ENCODE data around the gene CNTN5.
"Not testable (repeated sequence)": the region's sequence is repeated elsewhere in the genome, so short reads cannot be mapped to it uniquely, and the experiment has no call there.

Gene CNTN5

DNA sequence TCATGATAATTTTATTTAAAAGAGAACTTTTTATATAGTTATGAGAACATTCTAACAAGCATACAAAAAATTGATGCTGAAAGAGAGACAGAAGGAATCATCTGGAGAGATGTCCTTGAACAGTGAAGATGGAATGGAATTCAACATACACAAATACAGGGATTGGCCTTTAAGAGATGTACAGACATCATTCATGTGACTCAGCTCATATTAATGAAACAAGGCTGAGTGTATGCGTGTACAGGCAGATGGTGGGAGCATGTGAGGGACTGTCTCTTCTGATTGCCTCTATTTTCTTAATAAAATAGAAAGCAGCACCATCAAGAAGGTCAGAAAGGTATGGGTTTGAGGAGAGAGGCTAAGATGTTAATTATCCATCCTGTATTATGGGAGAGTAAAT is 793.3 kb downstream of the CNTN5 start:
- no peaks in the 10 kb centered on the region for H3K9me3 ChIP-seq
- H3K4me1 ChIP-seq, result no peaks in the 10 kb centered on the region
- no peaks in the 10 kb centered on the region for H3K36me3 ChIP-seq
- no peak overlapping the region for H3K27ac ChIP-seq
- H3K4me3 ChIP-seq, result no peak overlapping the region
- TF ChIP-seq, protein P1, sequence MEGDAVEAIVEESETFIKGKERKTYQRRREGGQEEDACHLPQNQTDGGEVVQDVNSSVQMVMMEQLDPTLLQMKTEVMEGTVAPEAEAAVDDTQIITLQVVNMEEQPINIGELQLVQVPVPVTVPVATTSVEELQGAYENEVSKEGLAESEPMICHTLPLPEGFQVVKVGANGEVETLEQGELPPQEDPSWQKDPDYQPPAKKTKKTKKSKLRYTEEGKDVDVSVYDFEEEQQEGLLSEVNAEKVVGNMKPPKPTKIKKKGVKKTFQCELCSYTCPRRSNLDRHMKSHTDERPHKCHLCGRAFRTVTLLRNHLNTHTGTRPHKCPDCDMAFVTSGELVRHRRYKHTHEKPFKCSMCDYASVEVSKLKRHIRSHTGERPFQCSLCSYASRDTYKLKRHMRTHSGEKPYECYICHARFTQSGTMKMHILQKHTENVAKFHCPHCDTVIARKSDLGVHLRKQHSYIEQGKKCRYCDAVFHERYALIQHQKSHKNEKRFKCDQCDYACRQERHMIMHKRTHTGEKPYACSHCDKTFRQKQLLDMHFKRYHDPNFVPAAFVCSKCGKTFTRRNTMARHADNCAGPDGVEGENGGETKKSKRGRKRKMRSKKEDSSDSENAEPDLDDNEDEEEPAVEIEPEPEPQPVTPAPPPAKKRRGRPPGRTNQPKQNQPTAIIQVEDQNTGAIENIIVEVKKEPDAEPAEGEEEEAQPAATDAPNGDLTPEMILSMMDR (IDR thresholded peaks at IDR 0.05), result no peak
- DNase-seq, result no peak
- intact Hi-C loops (cut with DNase I; ENCODE audit: low total_unique reads), result no loop called here
- no peaks in the 10 kb centered on the region for H3K27me3 ChIP-seq

DNA sequence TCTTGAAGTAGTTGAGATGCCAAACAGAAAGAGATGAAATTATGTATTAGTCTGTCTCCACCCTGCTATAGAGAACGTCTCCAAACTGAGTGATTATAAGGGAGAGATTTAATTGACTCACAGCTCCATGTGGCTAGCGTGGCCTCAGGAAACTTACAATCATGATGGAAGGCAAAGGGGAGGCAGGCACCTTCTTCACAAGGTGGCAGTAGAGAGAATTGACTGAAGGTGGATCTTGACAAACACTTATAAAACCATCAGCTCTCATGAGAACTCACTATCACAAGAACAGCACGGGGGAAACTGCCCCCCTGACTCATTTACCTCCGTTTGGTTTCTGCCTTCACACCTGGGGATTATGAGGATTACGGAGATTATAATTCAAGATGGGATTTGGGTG is 794.0 kb downstream of the CNTN5 start:
- intact Hi-C loops (cut with DNase I; ENCODE audit: low total_unique reads), result no loop called here
- Histone ChIP-seq H3K9me3 (no peaks in the 10 kb centered on the region), H3K36me3 (no peaks in the 10 kb centered on the region), H3K4me1 (no peaks in the 10 kb centered on the region), H3K27me3 (no peaks in the 10 kb centered on the region), H3K4me3 (no peak overlapping the region), H3K27ac (no peak overlapping the region)
- TF ChIP-seq, protein P1 (IDR thresholded peaks at IDR 0.05), result no peak
- no peak for DNase-seq

DNA sequence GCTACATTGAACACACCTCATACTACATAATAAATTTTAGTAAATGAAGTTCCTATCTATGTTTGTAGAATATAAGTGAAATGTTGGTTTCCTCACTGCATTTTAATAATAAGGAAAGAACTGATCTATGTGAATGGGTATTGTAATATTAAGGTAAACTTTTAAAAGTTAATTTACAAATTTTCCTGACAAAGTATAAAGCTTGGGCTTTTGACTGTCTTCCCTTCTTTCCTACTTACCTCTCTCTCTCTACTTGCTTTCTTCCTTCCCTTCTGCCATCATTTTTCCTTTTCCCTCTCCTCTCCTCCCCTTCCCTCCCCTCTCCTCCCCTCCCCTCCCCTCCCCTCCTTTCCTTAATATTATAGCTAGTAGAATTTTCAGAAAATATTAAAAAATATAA is 798.2 kb downstream of the CNTN5 start:
- DNase-seq, result no peak
- Histone ChIP-seq H3K9me3 (no peaks in the 10 kb centered on the region), H3K27ac (no peak overlapping the region), H3K4me3 (no peak overlapping the region), H3K36me3 (no peaks in the 10 kb centered on the region), H3K4me1 (no peaks in the 10 kb centered on the region), H3K27me3 (no peaks in the 10 kb centered on the region)
- TF ChIP-seq, protein P1 (IDR thresholded peaks at IDR 0.05), result no peak
- intact Hi-C loops (cut with DNase I; ENCODE audit: low total_unique reads), result no loop called here

DNA sequence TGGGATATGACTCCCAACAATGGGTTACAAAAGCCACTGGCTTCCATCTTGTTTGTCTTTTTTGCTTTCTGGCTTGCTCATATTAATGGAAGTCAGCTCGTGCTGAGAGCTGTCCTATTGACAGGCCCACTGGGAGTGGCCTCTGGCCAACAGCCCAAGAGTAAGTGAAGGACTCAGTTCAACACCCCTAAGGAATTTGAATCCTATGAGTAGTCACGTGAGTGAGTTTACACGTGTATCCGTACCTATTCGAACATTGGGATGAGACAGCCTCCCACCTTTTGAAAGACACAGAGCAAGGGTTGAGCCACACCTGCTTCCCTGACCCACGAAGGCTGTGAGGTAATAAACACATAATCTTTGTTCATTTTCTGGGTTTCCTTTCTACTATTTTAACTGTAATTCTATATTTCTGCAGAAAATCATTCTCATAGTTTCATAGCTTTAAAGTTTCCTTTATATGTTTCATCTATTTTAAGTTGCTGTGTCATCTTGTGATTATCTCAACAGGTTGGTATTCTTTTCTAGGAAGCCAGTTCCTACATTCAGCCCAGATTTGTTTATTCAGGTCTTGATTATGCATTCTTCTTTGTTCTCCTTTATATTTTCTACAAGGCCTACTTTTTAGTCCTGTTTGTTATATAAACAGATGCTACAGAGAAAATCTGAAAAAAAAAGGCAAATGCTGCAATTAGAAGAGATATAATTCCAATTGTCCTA is 802.3 kb downstream of the CNTN5 start:
- TF ChIP-seq, protein P1 (IDR thresholded peaks at IDR 0.05), result no peak
- Histone ChIP-seq H3K27ac (no peak overlapping the region), H3K4me3 (no peak overlapping the region), H3K9me3 (no peaks in the 10 kb centered on the region), H3K27me3 (no peaks in the 10 kb centered on the region), H3K4me1 (no peaks in the 10 kb centered on the region), H3K36me3 (no peaks in the 10 kb centered on the region)
- intact Hi-C loops (cut with DNase I; ENCODE audit: low total_unique reads), result no loop called here
- no peak for DNase-seq

DNA sequence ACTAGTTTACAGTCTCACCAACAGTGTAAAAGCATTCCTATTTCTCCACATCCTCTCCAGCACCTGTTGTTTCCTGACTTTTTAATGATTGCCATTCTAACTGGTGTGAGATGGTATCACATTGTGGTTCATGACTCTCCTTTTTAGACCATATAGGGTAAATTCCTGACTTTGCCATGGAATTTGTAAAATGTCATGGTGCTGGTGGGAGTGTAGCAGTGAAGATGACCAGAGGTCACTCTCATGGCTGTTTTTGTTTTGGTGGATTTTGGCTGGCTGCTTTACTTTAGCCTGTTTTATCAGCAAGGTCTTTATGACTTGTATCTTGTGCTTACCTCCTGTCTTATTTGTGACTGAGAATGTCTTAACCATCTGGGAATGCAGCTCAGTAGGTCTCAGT is 816.0 kb downstream of the CNTN5 start:
- H3K27me3 ChIP-seq; H3K4me3 ChIP-seq; intact Hi-C loops (cut with DNase I; ENCODE audit: low total_unique reads); H3K27ac ChIP-seq; H3K9me3 ChIP-seq; DNase-seq; H3K36me3 ChIP-seq; H3K4me1 ChIP-seq: not testable (repeated sequence)

DNA sequence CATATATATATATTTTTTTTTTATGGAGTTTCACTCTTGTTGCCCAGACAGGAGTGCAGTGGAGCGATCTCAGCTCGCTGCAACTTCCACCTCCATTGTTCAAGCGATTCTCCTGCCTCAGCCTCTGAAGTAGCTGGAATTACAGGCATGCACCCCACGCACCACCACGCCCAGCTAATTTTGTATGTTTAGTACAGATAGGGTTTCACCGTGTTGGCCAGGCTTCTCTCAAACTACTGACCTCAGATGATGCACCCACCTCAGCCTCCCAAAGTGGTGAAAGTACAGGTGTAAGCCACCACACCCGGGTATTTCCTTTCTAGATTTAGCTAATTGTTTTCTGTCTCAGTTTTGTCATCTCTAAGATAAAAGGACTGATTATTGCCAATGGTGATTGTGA is 821.1 kb downstream of the CNTN5 start:
- no peaks in the 10 kb centered on the region for H3K4me1 ChIP-seq
- H3K27me3 ChIP-seq, result no peaks in the 10 kb centered on the region
- H3K27ac ChIP-seq, result no peak overlapping the region
- no peaks in the 10 kb centered on the region for H3K36me3 ChIP-seq
- no peak overlapping the region for H3K4me3 ChIP-seq
- no peak for DNase-seq
- intact Hi-C loops (cut with DNase I; ENCODE audit: low total_unique reads), result no loop called here
- H3K9me3 ChIP-seq, result no peaks in the 10 kb centered on the region
- TF ChIP-seq, protein P1 (IDR thresholded peaks at IDR 0.05), result no peak
